Middle frontal gyrus (tissue), 1 donor: ENCODE data around the gene NTN1.

Experiments
- DNase-seq: peaks from one replicate; pipeline ENCODE4 v3.0.0-alpha.2; 2015; ENCODE audit warnings: low spot score; ENCODE audit errors: extremely low spot score

Gene NTN1

GRCh38 chr17:9230861-9231260 is 209.6 kb downstream of the NTN1 start:
- no peak for DNase-seq

GRCh38 chr17:9231449-9232154 is 210.3 kb downstream of the NTN1 start:
- no peak for DNase-seq

GRCh38 chr17:9232155-9232475 is 210.8 kb downstream of the NTN1 start:
- DNase-seq: no peak

- no peak for DNase-seq
These were observed 211.4 kb downstream of the NTN1 start for GRCh38 chr17:9232591-9233270.

- DNase-seq: no peak
These were observed 211.9 kb downstream of the NTN1 start for GRCh38 chr17:9233271-9233599.

GRCh38 chr17:9233761-9234160 is 212.5 kb downstream of the NTN1 start:
- DNase-seq: no peak

- DNase-seq: no peak
These were observed 213.2 kb downstream of the NTN1 start for GRCh38 chr17:9234389-9234945.

- DNase-seq: no peak
These were observed 214.0 kb downstream of the NTN1 start for GRCh38 chr17:9235346-9235745.

GRCh38 chr17:9236286-9237052 is 215.2 kb downstream of the NTN1 start:
- DNase-seq: no peak

- no peak for DNase-seq
These were observed 215.7 kb downstream of the NTN1 start for GRCh38 chr17:9237053-9237410.

- no peak for DNase-seq
These were observed 216.5 kb downstream of the NTN1 start for GRCh38 chr17:9237661-9238301.

GRCh38 chr17:9238340-9239245 is 217.3 kb downstream of the NTN1 start:
- DNase-seq: no peak

- DNase-seq: no peak
These were observed 218.0 kb downstream of the NTN1 start for GRCh38 chr17:9239246-9239792.

- DNase-seq: no peak
These were observed 218.7 kb downstream of the NTN1 start for GRCh38 chr17:9239793-9240658.

GRCh38 chr17:9240659-9241370 is 219.5 kb downstream of the NTN1 start:
- no peak for DNase-seq

- DNase-seq: peak; percentile 28
These were observed 220.0 kb downstream of the NTN1 start for GRCh38 chr17:9241371-9241712.

- no peak for DNase-seq
These were observed 220.6 kb downstream of the NTN1 start for GRCh38 chr17:9241774-9242496.

- no peak for DNase-seq
These were observed 221.2 kb downstream of the NTN1 start for GRCh38 chr17:9242497-9242881.
